ENCODE data around the gene FAF1.

FAF1 gene

GRCh38 chr1:50681931-50682330 lies 278.1 kb downstream of the FAF1 start:
- Histone ChIP-seq H3K9ac (ENCODE audit: insufficient read length) (no peak overlapping the region), H3K4me3 (no peak overlapping the region), H3K36me3 (ENCODE audit: insufficient read depth, low read length) (no peaks in the 10 kb centered on the region), H3K9me3 (ENCODE audit: low read depth, low read length) (no peaks in the 10 kb centered on the region), H3K27ac (no peak overlapping the region)
- no peak for DNase-seq (ENCODE audit: low read depth, low spot score)
- TF ChIP-seq EZH2 (IDR thresholded peaks at IDR 0.05) (no peak), POLR2AphosphoS5 (IDR thresholded peaks at IDR 0.05; ENCODE audit: borderline replicate concordance, low read depth, low read length) (no peak), FOXP2 (optimal IDR thresholded peaks at IDR 0.05; ENCODE audit: control extremely low read depth, extremely low read length, insufficient read depth) (no peak)

GRCh38 chr1:50667710-50668356 lies 292.2 kb downstream of the FAF1 start:
- Histone ChIP-seq H3K4me3 (no peak overlapping the region), H3K9me3 (ENCODE audit: low read depth, low read length) (no peaks in the 10 kb centered on the region), H3K27ac (no peak overlapping the region), H3K9ac (ENCODE audit: insufficient read length) (no peak overlapping the region), H3K36me3 (ENCODE audit: insufficient read depth, low read length) (no peaks in the 10 kb centered on the region)
- TF ChIP-seq POLR2AphosphoS5 (IDR thresholded peaks at IDR 0.05; ENCODE audit: borderline replicate concordance, low read depth, low read length) (no peak), EZH2 (IDR thresholded peaks at IDR 0.05) (no peak), FOXP2 (optimal IDR thresholded peaks at IDR 0.05; ENCODE audit: control extremely low read depth, extremely low read length, insufficient read depth) (no peak)
- DNase-seq (ENCODE audit: low read depth, low spot score): no peak

GRCh38 chr1:50667272-50667671 lies 292.8 kb downstream of the FAF1 start:
- Histone ChIP-seq H3K36me3 (ENCODE audit: insufficient read depth, low read length) (no peaks in the 10 kb centered on the region), H3K9me3 (ENCODE audit: low read depth, low read length) (no peaks in the 10 kb centered on the region), H3K9ac (ENCODE audit: insufficient read length) (no peak overlapping the region), H3K4me3 (no peak overlapping the region), H3K27ac (no peak overlapping the region)
- TF ChIP-seq POLR2AphosphoS5 (IDR thresholded peaks at IDR 0.05; ENCODE audit: borderline replicate concordance, low read depth, low read length) (no peak), FOXP2 (optimal IDR thresholded peaks at IDR 0.05; ENCODE audit: control extremely low read depth, extremely low read length, insufficient read depth) (no peak)
- no peak for DNase-seq (ENCODE audit: low read depth, low spot score)

- Histone ChIP-seq H3K4me3 (no peak overlapping the region), H3K9ac (ENCODE audit: insufficient read length) (no peak overlapping the region), H3K27ac (no peak overlapping the region), H3K36me3 (ENCODE audit: insufficient read depth, low read length) (no peaks in the 10 kb centered on the region), H3K9me3 (ENCODE audit: low read depth, low read length) (no peaks in the 10 kb centered on the region)
- TF ChIP-seq EZH2 (IDR thresholded peaks at IDR 0.05) (no peak), POLR2AphosphoS5 (IDR thresholded peaks at IDR 0.05; ENCODE audit: borderline replicate concordance, low read depth, low read length) (no peak), FOXP2 (optimal IDR thresholded peaks at IDR 0.05; ENCODE audit: control extremely low read depth, extremely low read length, insufficient read depth) (no peak)
- no peak for DNase-seq (ENCODE audit: low read depth, low spot score)
Observed at GRCh38 chr1:50666849-50667248, 293.2 kb downstream of the FAF1 start.

- no peaks in the 10 kb centered on the region for H3K36me3 ChIP-seq (ENCODE audit: insufficient read depth, low read length)
- no peak for DNase-seq (ENCODE audit: low read depth, low spot score)
- no peak overlapping the region for H3K4me3 ChIP-seq
- TF ChIP-seq EZH2 (IDR thresholded peaks at IDR 0.05) (no peak), POLR2AphosphoS5 (IDR thresholded peaks at IDR 0.05; ENCODE audit: borderline replicate concordance, low read depth, low read length) (no peak), FOXP2 (optimal IDR thresholded peaks at IDR 0.05; ENCODE audit: control extremely low read depth, extremely low read length, insufficient read depth) (no peak)
- no peak overlapping the region for H3K9ac ChIP-seq (ENCODE audit: insufficient read length)
- H3K27ac ChIP-seq: no peak overlapping the region
- no peaks in the 10 kb centered on the region for H3K9me3 ChIP-seq (ENCODE audit: low read depth, low read length)
Observed at GRCh38 chr1:50665413-50665812, 294.7 kb downstream of the FAF1 start.

GRCh38 chr1:50661626-50662025 lies 298.4 kb downstream of the FAF1 start:
- TF ChIP-seq EZH2 (IDR thresholded peaks at IDR 0.05) (no peak), FOXP2 (optimal IDR thresholded peaks at IDR 0.05; ENCODE audit: control extremely low read depth, extremely low read length, insufficient read depth) (no peak), POLR2AphosphoS5 (IDR thresholded peaks at IDR 0.05; ENCODE audit: borderline replicate concordance, low read depth, low read length) (no peak)
- DNase-seq (ENCODE audit: low read depth, low spot score): no peak
- H3K9me3 ChIP-seq (ENCODE audit: low read depth, low read length): no peaks in the 10 kb centered on the region
- no peak overlapping the region for H3K27ac ChIP-seq
- H3K36me3 ChIP-seq (ENCODE audit: insufficient read depth, low read length): no peaks in the 10 kb centered on the region
- H3K4me3 ChIP-seq: no peak overlapping the region
- no peak overlapping the region for H3K9ac ChIP-seq (ENCODE audit: insufficient read length)

GRCh38 chr1:50659107-50659662 lies 300.9 kb downstream of the FAF1 start:
- Histone ChIP-seq H3K9me3 (ENCODE audit: low read depth, low read length) (no peaks in the 10 kb centered on the region), H3K27ac (no peak overlapping the region), H3K36me3 (ENCODE audit: insufficient read depth, low read length) (peaks cover 4% of the 10 kb centered on the region), H3K9ac (ENCODE audit: insufficient read length) (no peak overlapping the region), H3K4me3 (no peak overlapping the region)
- TF ChIP-seq POLR2AphosphoS5 (IDR thresholded peaks at IDR 0.05; ENCODE audit: borderline replicate concordance, low read depth, low read length) (no peak), EZH2 (IDR thresholded peaks at IDR 0.05) (no peak), FOXP2 (optimal IDR thresholded peaks at IDR 0.05; ENCODE audit: control extremely low read depth, extremely low read length, insufficient read depth) (no peak)
- no peak for DNase-seq (ENCODE audit: low read depth, low spot score)

GRCh38 chr1:50658459-50659076 lies 301.5 kb downstream of the FAF1 start:
- Histone ChIP-seq H3K9me3 (ENCODE audit: low read depth, low read length) (no peaks in the 10 kb centered on the region), H3K36me3 (ENCODE audit: insufficient read depth, low read length) (peaks cover 4% of the 10 kb centered on the region), H3K27ac (no peak overlapping the region), H3K9ac (ENCODE audit: insufficient read length) (no peak overlapping the region), H3K4me3 (no peak overlapping the region)
- no peak for DNase-seq (ENCODE audit: low read depth, low spot score)
- TF ChIP-seq EZH2 (IDR thresholded peaks at IDR 0.05) (no peak), POLR2AphosphoS5 (IDR thresholded peaks at IDR 0.05; ENCODE audit: borderline replicate concordance, low read depth, low read length) (no peak), FOXP2 (optimal IDR thresholded peaks at IDR 0.05; ENCODE audit: control extremely low read depth, extremely low read length, insufficient read depth) (no peak)

All from SK-N-MC (cell line).